ENCODE measurements around the gene HELZ.

DNA sequence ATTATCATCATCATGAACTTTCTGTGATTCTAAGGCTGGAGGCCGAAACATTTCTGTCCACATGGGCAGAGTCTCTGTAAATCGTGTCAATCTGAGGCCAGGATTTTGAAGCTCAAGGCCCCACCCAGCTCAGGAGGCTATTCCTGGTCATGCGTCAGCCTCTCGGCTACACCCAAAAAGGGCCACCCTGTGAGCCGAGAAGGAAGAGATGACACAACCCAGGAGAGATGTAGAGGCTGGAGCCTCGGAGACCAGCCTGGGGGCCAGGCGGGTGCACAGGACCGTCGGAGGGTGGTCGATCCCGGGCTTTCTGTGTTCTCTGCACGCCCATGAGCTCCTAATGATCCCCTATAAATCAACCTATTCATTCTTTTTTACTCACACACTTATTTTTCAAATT, 201.7 kb downstream of the HELZ start:
- TF ChIP-seq, protein P1, sequence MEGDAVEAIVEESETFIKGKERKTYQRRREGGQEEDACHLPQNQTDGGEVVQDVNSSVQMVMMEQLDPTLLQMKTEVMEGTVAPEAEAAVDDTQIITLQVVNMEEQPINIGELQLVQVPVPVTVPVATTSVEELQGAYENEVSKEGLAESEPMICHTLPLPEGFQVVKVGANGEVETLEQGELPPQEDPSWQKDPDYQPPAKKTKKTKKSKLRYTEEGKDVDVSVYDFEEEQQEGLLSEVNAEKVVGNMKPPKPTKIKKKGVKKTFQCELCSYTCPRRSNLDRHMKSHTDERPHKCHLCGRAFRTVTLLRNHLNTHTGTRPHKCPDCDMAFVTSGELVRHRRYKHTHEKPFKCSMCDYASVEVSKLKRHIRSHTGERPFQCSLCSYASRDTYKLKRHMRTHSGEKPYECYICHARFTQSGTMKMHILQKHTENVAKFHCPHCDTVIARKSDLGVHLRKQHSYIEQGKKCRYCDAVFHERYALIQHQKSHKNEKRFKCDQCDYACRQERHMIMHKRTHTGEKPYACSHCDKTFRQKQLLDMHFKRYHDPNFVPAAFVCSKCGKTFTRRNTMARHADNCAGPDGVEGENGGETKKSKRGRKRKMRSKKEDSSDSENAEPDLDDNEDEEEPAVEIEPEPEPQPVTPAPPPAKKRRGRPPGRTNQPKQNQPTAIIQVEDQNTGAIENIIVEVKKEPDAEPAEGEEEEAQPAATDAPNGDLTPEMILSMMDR (IDR thresholded peaks at IDR 0.05; ENCODE audit: poor library complexity) = no peak
- TF ChIP-seq EZH2 (IDR thresholded peaks at IDR 0.05; ENCODE audit: borderline replicate concordance) (no peak), EZH2phosphoT487 (IDR thresholded peaks at IDR 0.05; ENCODE audit: low read depth, severe bottlenecking, unreplicated experiment) (no peak)
